SK-N-SH (cell line): ENCODE measurements around the gene CELSR2. TPM values are rescaled to one million over a fixed set of nuclear protein-coding genes. Genes with fewer than 3 reads are reported as not detected.

Experiments used
- CTCF ChIA-PET: fragments of 300-600, 350-600 bp; formaldehyde crosslinking; extraction: SDS; loops from one replicate; lab custom pipeline; 2021; lab: Yijun Ruan, JAX
- POLR2A ChIA-PET: fragments of 350-600 bp; sonication (Branson Sonifier 250); formaldehyde crosslinking; extraction: SDS; loops from one replicate; lab custom pipeline; 2020; ENCODE audit warnings: antibody characterized with exemption, inconsistent platforms; lab: Yijun Ruan, JAX
- DNase-seq: peaks from one replicate; pipeline ENCODE4 v3.0.0; 2012
- H2AFZ ChIP-seq: fragments of 200-600 bp; sonication (generic); 2 replicates; pipeline ENCODE4 v1.8.1; 2016; ENCODE audit warnings: antibody characterized with exemption, mild to moderate bottlenecking, low read depth
- H3F3A ChIP-seq: fragments of 200-600 bp; sonication (generic); replicated peaks from 2 replicates; pipeline ENCODE3; 2016; ENCODE audit warnings: antibody characterized with exemption, mild to moderate bottlenecking; ENCODE audit not compliant: insufficient read depth
- H3K27ac ChIP-seq, 2 experiments: fragments of 200-500 bp in 1 of 2; fragments of 200-600 bp in 1 of 2; sonication (Bioruptor generic) in 1 of 2; sonication (generic), shearing (Covaris generic) in 1 of 2; 2 replicates each; pipeline versions ENCODE4 v1.5.1 to v1.6.1; 2014 to 2016; ENCODE audit warnings: low read depth in 2 of 2, inconsistent platforms in 1 of 2, low read length in 1 of 2, mild to moderate bottlenecking in 1 of 2, mixed read lengths in 1 of 2
- H3K27me3 ChIP-seq: fragments of 200-600 bp; sonication (generic), shearing (Covaris generic); 2 replicates; pipeline ENCODE4 v1.6.1; 2016; ENCODE audit warnings: mixed run types; ENCODE audit not compliant: insufficient read depth
- H3K36me3 ChIP-seq, 2 experiments: fragments of 200-500 bp in 1 of 2; fragments of 200-600 bp in 1 of 2; sonication (Bioruptor generic) in 1 of 2; sonication (generic) in 1 of 2; replicated peaks in 1 of 2; 2 replicates each; pipeline versions ENCODE3 to v1.5.1; 2014 to 2016; ENCODE audit warnings: low read length in 1 of 2, mild to moderate bottlenecking in 1 of 2; ENCODE audit not compliant: insufficient read depth in 2 of 2, control insufficient read depth in 1 of 2
- H3K4me1 ChIP-seq, 2 experiments: fragments of 200-500 bp in 1 of 2; fragments of 200-600 bp in 1 of 2; sonication (Bioruptor generic) in 1 of 2; sonication (generic), shearing (Covaris generic) in 1 of 2; 2 replicates each; pipeline versions ENCODE4 v1.5.1 to v1.6.1; 2014 to 2016; ENCODE audit warnings: low read depth in 1 of 2, low read length in 1 of 2, mixed run types in 1 of 2; ENCODE audit not compliant: insufficient read depth in 2 of 2, control insufficient read depth in 1 of 2
- H3K4me2 ChIP-seq: fragments of 200-600 bp; sonication (generic), shearing (Covaris generic); 2 replicates; pipeline ENCODE4 v1.6.1; 2017; ENCODE audit warnings: mixed run types
- H3K4me3 ChIP-seq, 2 experiments: fragments of 200-500 bp in 1 of 2; fragments of 200-600 bp in 1 of 2; sonication (Bioruptor generic) in 1 of 2; sonication (generic), shearing (Covaris generic) in 1 of 2; 2 replicates each; pipeline versions ENCODE4 v1.5.1 to v1.8.1; 2014 to 2016; ENCODE audit warnings: low read depth in 2 of 2, inconsistent platforms in 1 of 2, low read length in 1 of 2, mild to moderate bottlenecking in 1 of 2, mixed read lengths in 1 of 2, moderate library complexity in 1 of 2
- H3K79me2 ChIP-seq: fragments of 200-600 bp; sonication (generic); 2 replicates; pipeline ENCODE4 v1.8.1; 2017; ENCODE audit warnings: mild to moderate bottlenecking; ENCODE audit not compliant: insufficient read depth
- H3K9ac ChIP-seq: fragments of 200-600 bp; sonication (generic); 2 replicates; pipeline ENCODE4 v1.6.1; 2017; ENCODE audit warnings: mixed run types
- H3K9me2 ChIP-seq: fragments of 200-600 bp; sonication (generic); 2 replicates; pipeline ENCODE4 v1.6.1; 2017; ENCODE audit warnings: mixed run types
- H3K9me3 ChIP-seq: fragments of 200-600 bp; sonication (generic); 2 replicates; pipeline ENCODE4 v1.6.1; 2017; ENCODE audit warnings: mixed run types, mild to moderate bottlenecking, moderate library complexity
- H4K20me1 ChIP-seq: fragments of 200-600 bp; sonication (generic); 2 replicates; pipeline ENCODE4 v1.6.1; 2017; ENCODE audit warnings: mild to moderate bottlenecking, mixed run types; ENCODE audit not compliant: insufficient read depth
- CHD2 ChIP-seq: fragments of 150-350 bp; IDR thresholded peaks from 2 replicates; pipeline ENCODE4 v1.6.1; 2018; ENCODE audit warnings: low read length; ENCODE audit not compliant: partially characterized antibody
- FOXJ3 ChIP-seq: sonication (generic); formaldehyde crosslinking; IDR thresholded peaks from 2 replicates; pipeline ENCODE4 v1.5.1; 2020; ENCODE audit warnings: mild to moderate bottlenecking, missing genetic modification reagents
- MEF2A ChIP-seq: IDR thresholded peaks from 2 replicates; pipeline ENCODE4 v1.4.0; 2012; ENCODE audit warnings: low read depth, borderline replicate concordance
- MXI1 ChIP-seq: IDR thresholded peaks from 2 replicates; pipeline ENCODE4 v1.6.1; 2012; ENCODE audit warnings: mild to moderate bottlenecking, low read depth, low read length, improper control_type of control experiment
- NFIC ChIP-seq: IDR thresholded peaks from 2 replicates; pipeline ENCODE4 v1.4.0; 2012; ENCODE audit warnings: borderline replicate concordance
- RCOR1 ChIP-seq: fragments of 150-350 bp; IDR thresholded peaks from 2 replicates; pipeline ENCODE4 v1.6.1; 2017; ENCODE audit warnings: antibody characterized with exemption, low read length
- WGBS: methylation state at CpG from one replicate; pipeline ENCODE4 v1.1.6; 2017; ENCODE audit warnings: low lambda C conversion rate; 5-methylcytosine and 5-hydroxymethylcytosine counted together
- polyA plus RNA-seq, 3 experiments: library from polyadenylated mRNA; depleted of rRNA; stranded (reverse); fragments of >200 nt; gene quantifications; 2 replicates each; pipeline ENCODE4 v1.2.3, GENCODE V29; 2012
- TF ChIP-seq, protein P1 (sequence below): fragments of 200-600 bp; sonication (generic); IDR thresholded peaks from 2 replicates; pipeline ENCODE4 v1.6.1; 2017; ENCODE audit warnings: antibody characterized with exemption, mild to moderate bottlenecking, moderate library complexity
- TF ChIP-seq, protein P2 (sequence below): fragments of 150-350 bp; IDR thresholded peaks from 2 replicates; pipeline ENCODE4 v1.6.1; 2017; ENCODE audit warnings: antibody characterized with exemption, low read length, low read depth, borderline replicate concordance

CELSR2 gene
- polyA plus RNA-seq, 1 of the 3 experiments (the other 2 are of a cell fraction) = 3.5 TPM

DNA sequence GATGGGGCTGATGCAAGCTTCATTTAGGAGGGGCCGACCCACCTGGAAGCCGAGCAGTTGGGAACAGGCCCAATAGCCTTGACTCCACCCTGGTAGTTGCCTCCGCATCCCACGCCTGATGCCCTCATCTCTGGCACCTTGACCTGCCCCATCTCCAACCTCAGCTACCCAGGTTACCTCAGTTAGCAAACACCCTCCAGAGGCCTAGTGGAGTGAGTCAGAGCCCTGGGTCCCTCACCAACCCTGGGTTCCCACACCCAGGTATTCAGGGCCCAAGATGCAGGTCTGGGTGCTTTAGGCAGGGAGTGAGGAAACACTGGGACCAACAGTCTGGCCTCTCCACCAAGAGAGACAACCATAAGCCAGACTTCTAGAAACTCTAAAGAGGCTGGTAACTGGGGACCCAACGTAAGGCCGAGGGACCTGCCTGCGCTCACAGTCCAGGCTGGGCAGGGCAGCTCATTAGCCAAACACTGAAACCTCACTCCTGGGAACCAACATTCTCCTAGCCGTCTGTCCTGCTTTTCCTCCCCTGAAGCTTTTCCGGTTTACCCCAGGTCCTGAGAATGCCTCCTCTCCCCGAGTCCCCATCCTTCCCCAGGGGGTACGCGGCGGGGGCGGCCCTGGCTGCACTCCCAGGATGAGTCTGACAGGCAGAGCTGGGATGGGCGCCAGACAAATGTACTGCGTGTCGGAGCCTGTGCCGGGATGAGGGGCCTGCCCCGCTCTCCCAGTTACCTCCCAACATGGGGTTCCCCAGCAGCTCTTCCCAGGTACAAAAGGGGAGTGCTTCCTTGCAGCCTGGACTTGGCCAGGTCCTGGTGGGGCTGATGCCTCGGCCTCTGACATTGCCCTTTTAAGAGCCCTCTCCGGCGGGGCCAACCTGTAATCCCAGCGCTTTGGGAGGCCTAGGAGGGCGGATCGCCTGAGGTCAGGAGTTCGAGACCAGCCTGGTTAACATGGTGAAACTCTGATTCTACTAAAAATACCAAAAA is 8.9 kb upstream of the CELSR2 start:
- Histone ChIP-seq H3K4me2 (0 out of 2 replicates have a peak overlapping the region, but pooled peaks have one; percentile 24), H3K27me3 (no peaks in the 10 kb centered on the region), H3K4me3 (no peak overlapping the region), H4K20me1 (no peaks in the 10 kb centered on the region), H3K36me3 (peaks cover 19 to 37% of the 10 kb centered on the region in 2 experiments), H3K4me1 (peaks cover 11 to 14% of the 10 kb centered on the region in 2 experiments; a peak in 2 of 4 replicates), H3K79me2 (no peaks in the 10 kb centered on the region), H2AFZ (no peak overlapping the region), H3F3A (peaks cover 8% of the 10 kb centered on the region), H3K9me3 (no peaks in the 10 kb centered on the region), H3K9ac (no peak overlapping the region), H3K27ac (peak overlapping the region; percentile 41 to 43; a peak in 3 of 4 replicates), H3K9me2 (no peaks in the 10 kb centered on the region)
- CTCF ChIA-PET = interaction anchor here (0.6 to 4.3 kb wide), 12 partner anchors 9 to 241 kb away, joined by 3 to 33 read pairs (median 8); partner anchors contain the start of genes CELSR2 and SORT1
- DNase-seq = peak; percentile 63
- POLR2A ChIA-PET = interaction anchor here (0.8 to 2.8 kb wide), 4 partner anchors 8 to 140 kb away, joined by 3 to 20 read pairs (median 4); partner anchors contain the start of genes CELSR2 and SARS1
- WGBS = 57% methylated on average over 7 of the region's 26 CpGs
- TF ChIP-seq FOXJ3 (CRISPR knock-in tag) = peak; percentile 30; the same call in 1 of the 2 replicates
- TF ChIP-seq, protein P1, sequence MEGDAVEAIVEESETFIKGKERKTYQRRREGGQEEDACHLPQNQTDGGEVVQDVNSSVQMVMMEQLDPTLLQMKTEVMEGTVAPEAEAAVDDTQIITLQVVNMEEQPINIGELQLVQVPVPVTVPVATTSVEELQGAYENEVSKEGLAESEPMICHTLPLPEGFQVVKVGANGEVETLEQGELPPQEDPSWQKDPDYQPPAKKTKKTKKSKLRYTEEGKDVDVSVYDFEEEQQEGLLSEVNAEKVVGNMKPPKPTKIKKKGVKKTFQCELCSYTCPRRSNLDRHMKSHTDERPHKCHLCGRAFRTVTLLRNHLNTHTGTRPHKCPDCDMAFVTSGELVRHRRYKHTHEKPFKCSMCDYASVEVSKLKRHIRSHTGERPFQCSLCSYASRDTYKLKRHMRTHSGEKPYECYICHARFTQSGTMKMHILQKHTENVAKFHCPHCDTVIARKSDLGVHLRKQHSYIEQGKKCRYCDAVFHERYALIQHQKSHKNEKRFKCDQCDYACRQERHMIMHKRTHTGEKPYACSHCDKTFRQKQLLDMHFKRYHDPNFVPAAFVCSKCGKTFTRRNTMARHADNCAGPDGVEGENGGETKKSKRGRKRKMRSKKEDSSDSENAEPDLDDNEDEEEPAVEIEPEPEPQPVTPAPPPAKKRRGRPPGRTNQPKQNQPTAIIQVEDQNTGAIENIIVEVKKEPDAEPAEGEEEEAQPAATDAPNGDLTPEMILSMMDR = no peak
- TF ChIP-seq MEF2A = no peak
- TF ChIP-seq MXI1 = no peak
- TF ChIP-seq NFIC = peak; percentile 47; the same call in 1 of the 2 replicates
- peak; percentile 32 for TF ChIP-seq CHD2

DNA sequence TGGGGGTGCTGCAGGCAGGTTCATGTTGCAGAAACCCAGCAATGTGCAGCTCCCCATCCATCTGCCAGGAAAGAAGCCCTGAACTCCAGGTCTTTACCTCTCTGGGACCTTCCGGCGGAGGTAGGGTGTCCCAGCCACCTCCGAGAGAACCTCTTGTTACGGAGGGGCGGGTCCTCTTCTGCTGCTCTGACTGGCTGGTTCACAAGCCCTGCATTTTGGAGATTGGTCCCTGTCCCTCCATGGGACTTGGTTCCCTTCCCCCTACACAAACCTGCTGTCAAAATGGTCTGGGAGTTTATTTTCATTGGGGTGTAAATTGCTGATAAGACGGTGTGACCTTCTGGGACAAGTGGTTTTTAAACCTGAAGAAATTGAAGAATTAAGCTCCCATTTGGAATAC is 8.0 kb upstream of the CELSR2 start:
- Histone ChIP-seq H3K9ac (no peak overlapping the region), H3K9me2 (no peaks in the 10 kb centered on the region), H3K36me3 (peaks cover 14 to 29% of the 10 kb centered on the region in 2 experiments), H3K4me1 (peaks cover 11 to 14% of the 10 kb centered on the region in 2 experiments; a peak in 2 of 4 replicates), H3K4me3 (no peak overlapping the region), H3K9me3 (no peaks in the 10 kb centered on the region), H3K4me2 (no peak overlapping the region), H4K20me1 (no peaks in the 10 kb centered on the region), H3K79me2 (no peaks in the 10 kb centered on the region), H3K27ac (no peak overlapping the region), H3F3A (peaks cover 8% of the 10 kb centered on the region), H2AFZ (no peak overlapping the region), H3K27me3 (no peaks in the 10 kb centered on the region)
- CTCF ChIA-PET = interaction anchor here (1.1 to 4.3 kb wide), 7 partner anchors 8 to 157 kb away, joined by 3 to 33 read pairs (median 20); partner anchors contain the start of genes CELSR2 and SORT1
- WGBS = 100% methylated on average over 3 of the region's 6 CpGs
- no peak for DNase-seq
- POLR2A ChIA-PET = interaction anchor here (0.8 to 2.8 kb wide), 2 partner anchors 8 to 16 kb away, joined by 3 to 20 read pairs; partner anchors contain the start of gene CELSR2
- no peak for TF ChIP-seq FOXJ3 (CRISPR knock-in tag)
- TF ChIP-seq MXI1 = no peak
- TF ChIP-seq, protein P2, sequence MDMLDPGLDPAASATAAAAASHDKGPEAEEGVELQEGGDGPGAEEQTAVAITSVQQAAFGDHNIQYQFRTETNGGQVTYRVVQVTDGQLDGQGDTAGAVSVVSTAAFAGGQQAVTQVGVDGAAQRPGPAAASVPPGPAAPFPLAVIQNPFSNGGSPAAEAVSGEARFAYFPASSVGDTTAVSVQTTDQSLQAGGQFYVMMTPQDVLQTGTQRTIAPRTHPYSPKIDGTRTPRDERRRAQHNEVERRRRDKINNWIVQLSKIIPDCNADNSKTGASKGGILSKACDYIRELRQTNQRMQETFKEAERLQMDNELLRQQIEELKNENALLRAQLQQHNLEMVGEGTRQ = no peak
- no peak for TF ChIP-seq RCOR1
